Measurements from ENCODE around the gene GRM5. TPM values are rescaled to one million over a fixed set of nuclear protein-coding genes. Genes with fewer than 3 reads are reported as not detected.

GRM5 gene
- total RNA-seq, 4 donors from 2014 or later, result 0.09 TPM; not detected in 3

GRCh38 chr11:88632163-88632562 lies 433.6 kb downstream of the GRM5 start:
- intact Hi-C loops (cut with DNase I), result no loop called here
- no peak for DNase-seq
- H3K27ac ChIP-seq, result no peak overlapping the region
- no peaks in the 10 kb centered on the region for H3K36me3 ChIP-seq
- H3K4me1 ChIP-seq, result no peaks in the 10 kb centered on the region
- H3K4me3 ChIP-seq, result no peak overlapping the region
- TF ChIP-seq POLR2A (IDR thresholded peaks at IDR 0.05) (no peak), CTCF (IDR thresholded peaks at IDR 0.05) (no peak)
- H3K27me3 ChIP-seq, result no peaks in the 10 kb centered on the region
- WGBS, 2 donors, result 71 to 75% methylated on average over 4 of the region's 4 CpGs
- H3K9me3 ChIP-seq, result no peaks in the 10 kb centered on the region

DNA sequence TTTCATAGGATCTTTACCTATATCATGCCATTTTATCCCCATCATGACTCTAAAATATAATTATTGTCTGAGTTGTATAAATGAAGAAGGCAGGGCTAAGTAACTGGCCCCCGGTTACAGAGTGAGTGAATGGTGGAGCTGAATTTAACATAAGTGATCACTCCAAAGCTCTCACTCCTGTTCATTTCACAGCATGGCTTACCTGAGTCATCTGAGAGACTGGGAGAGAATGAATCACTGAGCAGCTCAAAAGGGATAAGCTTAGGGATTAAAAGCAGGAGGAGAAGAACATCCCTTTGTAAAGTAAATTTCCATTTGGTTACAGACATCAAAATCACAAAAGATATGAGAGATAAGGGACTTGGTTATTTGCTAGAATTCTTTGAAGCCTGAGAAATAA lies 434.3 kb downstream of the GRM5 start:
- no peaks in the 10 kb centered on the region for H3K36me3 ChIP-seq
- TF ChIP-seq CTCF (IDR thresholded peaks at IDR 0.05) (no peak), POLR2A (IDR thresholded peaks at IDR 0.05) (no peak)
- DNase-seq, result no peak
- H3K4me3 ChIP-seq, result no peak overlapping the region
- WGBS, 2 donors, result 6 to 10% methylated on average over 1 of the region's 1 CpG
- H3K9me3 ChIP-seq, result no peaks in the 10 kb centered on the region
- H3K4me1 ChIP-seq, result no peaks in the 10 kb centered on the region
- intact Hi-C loops (cut with DNase I), result no loop called here
- H3K27me3 ChIP-seq, result no peaks in the 10 kb centered on the region
- no peak overlapping the region for H3K27ac ChIP-seq

DNA sequence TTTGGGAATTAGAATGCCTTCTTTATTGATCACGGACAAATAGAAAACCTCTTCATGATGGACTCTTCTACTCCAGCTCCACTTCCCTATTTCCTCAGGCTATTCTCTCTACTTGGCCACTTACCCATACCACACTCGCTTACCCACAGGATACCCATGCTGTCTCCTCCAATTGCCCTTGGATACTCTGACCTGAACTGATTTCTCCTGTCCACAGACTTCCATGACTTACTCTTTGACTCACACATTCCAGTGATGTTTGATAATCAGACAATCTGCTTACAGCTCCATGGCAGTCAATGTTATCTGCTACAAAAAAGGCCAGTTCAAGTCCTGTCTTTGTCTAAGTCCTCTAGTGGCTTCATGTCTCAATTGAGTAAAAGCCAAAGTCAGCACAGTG lies 436.3 kb downstream of the GRM5 start:
- intact Hi-C loops (cut with DNase I), result no loop called here
- Histone ChIP-seq H3K27ac (no peak overlapping the region), H3K9me3 (no peaks in the 10 kb centered on the region), H3K4me1 (no peaks in the 10 kb centered on the region), H3K4me3 (no peak overlapping the region), H3K27me3 (no peaks in the 10 kb centered on the region), H3K36me3 (no peaks in the 10 kb centered on the region)
- TF ChIP-seq POLR2A (IDR thresholded peaks at IDR 0.05) (no peak), CTCF (IDR thresholded peaks at IDR 0.05) (no peak)
- DNase-seq, result no peak
- 79 to 91% methylated on average over 2 of the region's 2 CpGs for WGBS, 2 donors

GRCh38 chr11:88626216-88626615 lies 439.6 kb downstream of the GRM5 start:
- TF ChIP-seq POLR2A (IDR thresholded peaks at IDR 0.05) (no peak), CTCF (IDR thresholded peaks at IDR 0.05) (no peak)
- no peaks in the 10 kb centered on the region for H3K4me1 ChIP-seq

DNA sequence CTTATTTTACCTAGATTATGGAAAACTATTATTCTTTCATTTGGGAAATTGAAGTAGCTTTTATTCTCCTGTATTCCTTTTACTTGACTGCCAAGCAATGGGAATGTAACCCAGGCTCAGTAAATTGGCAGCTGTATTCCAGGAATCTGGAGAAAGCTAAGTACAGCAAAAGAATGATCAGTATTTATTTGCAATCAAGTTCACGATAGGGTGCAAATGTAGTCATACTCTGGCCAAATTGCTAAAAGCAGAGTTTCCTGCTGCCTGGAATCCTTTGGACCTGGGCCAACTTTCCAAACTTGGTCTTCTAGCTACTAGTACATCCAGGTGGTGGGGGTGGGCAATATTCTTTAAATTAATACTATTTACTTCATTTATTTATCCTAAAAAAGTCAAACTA lies 442.3 kb downstream of the GRM5 start:
- 0 to 17% methylated on average over 1 of the region's 1 CpG for WGBS, 2 donors
- Histone ChIP-seq H3K27ac (no peak overlapping the region), H3K9me3 (no peaks in the 10 kb centered on the region), H3K4me1 (no peaks in the 10 kb centered on the region), H3K27me3 (no peaks in the 10 kb centered on the region), H3K4me3 (no peak overlapping the region), H3K36me3 (no peaks in the 10 kb centered on the region)
- DNase-seq, result no peak
- TF ChIP-seq CTCF (IDR thresholded peaks at IDR 0.05) (no peak), POLR2A (IDR thresholded peaks at IDR 0.05) (no peak)
- intact Hi-C loops (cut with DNase I), result no loop called here

More at GRCh38 chr11:88626216-88626615, 439.6 kb downstream of the GRM5 start:
- intact Hi-C loops (cut with DNase I), result no loop called here
- no peak overlapping the region for H3K27ac ChIP-seq
- no peaks in the 10 kb centered on the region for H3K36me3 ChIP-seq
- no peak for DNase-seq
- no peak overlapping the region for H3K4me3 ChIP-seq
- no peaks in the 10 kb centered on the region for H3K27me3 ChIP-seq
- 49 to 54% methylated on average over 4 of the region's 4 CpGs for WGBS, 2 donors
- H3K9me3 ChIP-seq, result no peaks in the 10 kb centered on the region

All from esophagus squamous epithelium (tissue), 5 donors.